Trophoblast cell (in vitro differentiated cells and primary cell): ENCODE data around the gene ACBD4.

Source experiments
- DNase-seq, 2 donors: peaks; one replicate each; pipeline ENCODE4 v3.0.0-alpha.2; 2016
- H2AFZ ChIP-seq: 2 replicates; pipeline ENCODE4 v1.6.1; 2013; ENCODE audit warnings: low read length, moderate library complexity, mild to moderate bottlenecking; ENCODE audit not compliant: insufficient read depth, poor library complexity
- H2AK5ac ChIP-seq: 2 replicates; pipeline ENCODE4 v1.6.1; 2013; ENCODE audit warnings: mild to moderate bottlenecking, low read length
- H2BK120ac ChIP-seq: 2 replicates; pipeline ENCODE4 v1.6.1; 2013; ENCODE audit warnings: low read length, mild to moderate bottlenecking, moderate library complexity; ENCODE audit not compliant: insufficient read depth, poor library complexity
- H2BK12ac ChIP-seq: 2 replicates; pipeline ENCODE4 v1.6.1; 2013; ENCODE audit warnings: mild to moderate bottlenecking, low read length, moderate library complexity
- H2BK5ac ChIP-seq: 2 replicates; pipeline ENCODE4 v1.6.1; 2013; ENCODE audit warnings: low read length, low read depth, moderate library complexity, mild to moderate bottlenecking; ENCODE audit not compliant: poor library complexity
- H3K14ac ChIP-seq: 2 replicates; pipeline ENCODE4 v1.6.1; 2013; ENCODE audit warnings: mild to moderate bottlenecking, low read length
- H3K18ac ChIP-seq: 2 replicates; pipeline ENCODE4 v1.6.1; 2013; ENCODE audit warnings: mild to moderate bottlenecking, low read length
- H3K23ac ChIP-seq: 2 replicates; pipeline ENCODE4 v1.6.1; 2013; ENCODE audit warnings: low read length
- H3K27ac ChIP-seq: 2 replicates; pipeline ENCODE4 v1.5.1; 2013; ENCODE audit warnings: low read depth, mild to moderate bottlenecking, inconsistent platforms, low read length, moderate library complexity
- H3K27me3 ChIP-seq: 2 replicates; pipeline ENCODE4 v1.6.1; 2013; ENCODE audit warnings: inconsistent platforms, mild to moderate bottlenecking, low read length, moderate library complexity; ENCODE audit not compliant: insufficient read depth
- H3K36me3 ChIP-seq, 2 experiments: 1 replicate in 1 of 2; 2 replicates in 1 of 2; pipeline ENCODE4 v1.6.1; 2013; ENCODE audit warnings: low read length in 2 of 2, mild to moderate bottlenecking in 2 of 2, moderate library complexity in 1 of 2; ENCODE audit not compliant: insufficient read depth in 2 of 2, control insufficient read depth in 1 of 2
- H3K4ac ChIP-seq: 2 replicates; pipeline ENCODE4 v1.6.1; 2013; ENCODE audit warnings: low read depth, mild to moderate bottlenecking, low read length, moderate library complexity
- H3K4me1 ChIP-seq, 2 experiments: 1 replicate in 1 of 2; 2 replicates in 1 of 2; pipeline ENCODE4 v1.6.1; 2013; ENCODE audit warnings: low read length in 2 of 2, mild to moderate bottlenecking in 2 of 2, moderate library complexity in 1 of 2; ENCODE audit not compliant: insufficient read depth in 2 of 2, control insufficient read depth in 1 of 2
- H3K4me2 ChIP-seq: 2 replicates; pipeline ENCODE4 v1.6.1; 2013; ENCODE audit warnings: inconsistent platforms, mild to moderate bottlenecking, low read length, moderate library complexity
- H3K4me3 ChIP-seq: 2 replicates; pipeline ENCODE4 v1.5.1; 2013; ENCODE audit warnings: mild to moderate bottlenecking, low read depth, low read length, inconsistent platforms
- H3K79me1 ChIP-seq: one replicate; pipeline ENCODE4 v1.6.1; 2013; ENCODE audit warnings: low read length
- H3K79me2 ChIP-seq: 2 replicates; pipeline ENCODE4 v1.6.1; 2013; ENCODE audit warnings: low read length, mild to moderate bottlenecking; ENCODE audit not compliant: control insufficient read depth, insufficient read depth, poor library complexity
- H3K9ac ChIP-seq: 2 replicates; pipeline ENCODE4 v1.6.1; 2013; ENCODE audit warnings: mild to moderate bottlenecking, low read length
- H3K9me3 ChIP-seq: 2 replicates; pipeline ENCODE4 v1.6.1; 2013; ENCODE audit warnings: low read depth, mild to moderate bottlenecking, control low read depth, inconsistent platforms, low read length; ENCODE audit not compliant: insufficient read depth
- H4K12ac ChIP-seq: 2 replicates; pipeline ENCODE4 v1.6.1; 2013; ENCODE audit warnings: low read depth, mild to moderate bottlenecking, low read length, moderate library complexity
- H4K8ac ChIP-seq: 2 replicates; pipeline ENCODE4 v1.6.1; 2013; ENCODE audit warnings: low read depth, mild to moderate bottlenecking, low read length, moderate library complexity
- H4K91ac ChIP-seq: one replicate; pipeline ENCODE4 v1.6.1; 2013; ENCODE audit warnings: low read depth, mild to moderate bottlenecking, low read length, moderate library complexity
- WGBS: extraction: QIAGEN DNeasy Blood & Tissue Kit; methylation state at CpG from one replicate; pipeline ENCODE4 v1.1.7; 2013; ENCODE audit warnings: missing lambda C conversion rate; ENCODE audit not compliant: insufficient read length, insufficient coverage; ENCODE audit errors: extremely low coverage; 5-methylcytosine and 5-hydroxymethylcytosine counted together

Gene ACBD4

GRCh38 chr17:45146592-45146889 is 11.1 kb downstream of the ACBD4 start:
- H2BK120ac ChIP-seq: peak overlapping the region; percentile 34
- no peak overlapping the region for H3K23ac ChIP-seq
- H3K36me3 ChIP-seq: no peaks in the 10 kb centered on the region
- no peak overlapping the region for H4K12ac ChIP-seq
- H3K18ac ChIP-seq: no peak overlapping the region
- H3K4ac ChIP-seq: no peak overlapping the region
- peak overlapping the region; percentile 47 for H4K8ac ChIP-seq
- peak overlapping the region; percentile 33 for H2AK5ac ChIP-seq
- no peak overlapping the region for H3K27ac ChIP-seq
- H3K4me3 ChIP-seq: no peak overlapping the region
- peak overlapping the region; percentile 36 for H3K14ac ChIP-seq
- no peak for DNase-seq
- peak overlapping the region; percentile 49 for H3K4me2 ChIP-seq
- H4K91ac ChIP-seq: peak overlapping the region; percentile 72
- H2BK12ac ChIP-seq: peak overlapping the region; percentile 19
- H3K79me1 ChIP-seq: peaks cover 35% of the 10 kb centered on the region
- no CpG with 5 or more reads among the region's 4 CpGs for WGBS
- H2BK5ac ChIP-seq: peak overlapping the region; percentile 38
- H2AFZ ChIP-seq: no peak overlapping the region
- peaks cover 16 to 24% of the 10 kb centered on the region in 2 experiments for H3K4me1 ChIP-seq
- H3K79me2 ChIP-seq: peaks cover 20% of the 10 kb centered on the region
- H3K27me3 ChIP-seq: no peaks in the 10 kb centered on the region
- H3K9ac ChIP-seq: no peak overlapping the region
- no peaks in the 10 kb centered on the region for H3K9me3 ChIP-seq

DNA sequence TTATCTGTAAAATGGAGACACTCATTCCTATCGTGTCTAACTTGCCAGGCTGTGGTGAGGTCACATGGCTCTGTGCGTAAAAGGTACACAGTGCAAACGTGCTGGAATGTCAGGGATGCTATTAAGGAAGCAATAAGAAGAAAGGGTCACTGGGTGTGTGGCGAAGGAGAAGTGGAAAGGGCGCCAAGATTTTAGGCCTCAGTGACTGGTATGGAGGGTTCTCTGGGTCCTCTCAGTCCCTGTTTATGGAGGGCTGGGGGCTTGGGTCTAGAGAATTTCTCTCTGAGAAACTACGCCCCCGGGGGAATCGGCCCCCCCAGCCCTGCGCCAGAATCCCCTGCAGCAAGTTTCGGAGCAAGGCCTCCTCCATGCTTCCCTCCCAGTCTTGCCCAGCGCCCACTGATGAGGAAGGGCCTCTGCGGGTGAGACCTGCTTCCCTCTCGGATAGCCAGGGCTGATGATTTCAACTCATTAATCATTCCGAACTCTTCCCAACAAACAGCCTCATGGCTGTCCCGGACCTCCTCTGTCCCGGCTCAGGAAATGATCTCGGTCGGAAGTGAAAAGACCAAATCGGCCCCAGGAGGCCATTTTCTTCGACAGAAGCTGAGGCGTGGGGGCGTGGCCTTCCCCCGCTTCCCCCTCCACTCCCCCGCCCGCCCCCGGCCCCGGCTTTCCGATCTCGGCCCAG is 11.5 kb downstream of the ACBD4 start:
- H4K8ac ChIP-seq: peak overlapping the region; percentile 85
- H3K4me3 ChIP-seq: peak overlapping the region; percentile 78
- no peak overlapping the region for H3K23ac ChIP-seq
- DNase-seq: peak; percentile 91 to 97
- no peaks in the 10 kb centered on the region for H3K9me3 ChIP-seq
- H3K4me2 ChIP-seq: peak overlapping the region; percentile 49
- no peaks in the 10 kb centered on the region for H3K36me3 ChIP-seq
- peak overlapping the region; percentile 95 for H3K27ac ChIP-seq
- peaks cover 35% of the 10 kb centered on the region for H3K79me1 ChIP-seq
- H2BK12ac ChIP-seq: no peak overlapping the region
- H2AK5ac ChIP-seq: peak overlapping the region; percentile 77
- peak overlapping the region; percentile 77 for H2BK120ac ChIP-seq
- peaks cover 16 to 27% of the 10 kb centered on the region in 2 experiments for H3K4me1 ChIP-seq
- WGBS: no CpG with 5 or more reads among the region's 29 CpGs
- peak overlapping the region; percentile 94 for H2BK5ac ChIP-seq
- H4K12ac ChIP-seq: peak overlapping the region; percentile 95
- H3K18ac ChIP-seq: peak overlapping the region; percentile 91
- peak overlapping the region; percentile 1 for H3K9ac ChIP-seq
- H4K91ac ChIP-seq: peak overlapping the region; percentile 92
- peak overlapping the region; percentile 67 for H3K4ac ChIP-seq
- H3K79me2 ChIP-seq: peaks cover 20% of the 10 kb centered on the region
- peak overlapping the region; percentile 88 for H3K14ac ChIP-seq
- no peaks in the 10 kb centered on the region for H3K27me3 ChIP-seq
- peak overlapping the region; percentile 67 for H2AFZ ChIP-seq

- no peak overlapping the region for H3K23ac ChIP-seq
- no peak overlapping the region for H2AK5ac ChIP-seq
- H4K91ac ChIP-seq: peak overlapping the region; percentile 92
- peak overlapping the region; percentile 41 for H3K9ac ChIP-seq
- peaks cover 16 to 27% of the 10 kb centered on the region in 2 experiments for H3K4me1 ChIP-seq
- WGBS: no CpG with 5 or more reads among the region's 38 CpGs
- no peak overlapping the region for H2BK12ac ChIP-seq
- H3K4ac ChIP-seq: peak overlapping the region; percentile 67
- no peaks in the 10 kb centered on the region for H3K36me3 ChIP-seq
- H3K27me3 ChIP-seq: no peaks in the 10 kb centered on the region
- peak overlapping the region; percentile 95 for H4K12ac ChIP-seq
- H2AFZ ChIP-seq: peak overlapping the region; percentile 67
- H3K4me3 ChIP-seq: peak overlapping the region; percentile 78
- peak overlapping the region; percentile 94 for H2BK5ac ChIP-seq
- peak; percentile 88 to 97 for DNase-seq
- H2BK120ac ChIP-seq: peak overlapping the region; percentile 77
- H3K79me2 ChIP-seq: peaks cover 20% of the 10 kb centered on the region
- peak overlapping the region; percentile 95 for H3K27ac ChIP-seq
- H3K79me1 ChIP-seq: peaks cover 35% of the 10 kb centered on the region
- H4K8ac ChIP-seq: peak overlapping the region; percentile 85
- peak overlapping the region; percentile 88 for H3K14ac ChIP-seq
- H3K18ac ChIP-seq: peak overlapping the region; percentile 91
- H3K4me2 ChIP-seq: peak overlapping the region; percentile 49
- H3K9me3 ChIP-seq: no peaks in the 10 kb centered on the region
These were observed 12.2 kb downstream of the ACBD4 start for GRCh38 chr17:45147581-45148182.

GRCh38 chr17:45148183-45149036 is 12.9 kb downstream of the ACBD4 start, which contains the start of gene HEXIM1:
Gene HEXIM1, plus strand, starts transcription at chr17:45148475. Its CDS starts 716 bp downstream, at chr17:45149191.
- H2AFZ ChIP-seq: peak within 1 kb of the TSS; percentile 67
- peaks cover 35% of the 10 kb centered on the region for H3K79me1 ChIP-seq
- peaks cover 16 to 27% of the 10 kb centered on the region in 2 experiments for H3K4me1 ChIP-seq
- peak within 1 kb of the TSS; percentile 34 for H2AK5ac ChIP-seq
- H2BK120ac ChIP-seq: peak within 1 kb of the TSS; percentile 81
- H3K36me3 ChIP-seq: no peaks in the 10 kb centered on the region
- peak within 1 kb of the TSS; percentile 75 for H3K4ac ChIP-seq
- H3K4me3 ChIP-seq: peak within 1 kb of the TSS; percentile 90
- peak within 1 kb of the TSS; percentile 88 for H3K4me2 ChIP-seq
- H3K14ac ChIP-seq: peak within 1 kb of the TSS; percentile 93
- H3K79me2 ChIP-seq: peaks cover 20% of the 10 kb centered on the region
- peak within 1 kb of the TSS; percentile 31 for H2BK12ac ChIP-seq
- WGBS: no CpG with 5 or more reads among the region's 58 CpGs
- H3K9ac ChIP-seq: peak within 1 kb of the TSS; percentile 85
- peak within 1 kb of the TSS; percentile 92 for H4K91ac ChIP-seq
- H3K9me3 ChIP-seq: no peaks in the 10 kb centered on the region
- H2BK5ac ChIP-seq: peak within 1 kb of the TSS; percentile 94
- no peak within 1 kb of the TSS for H3K23ac ChIP-seq
- peak within 1 kb of the TSS; percentile 95 for H4K12ac ChIP-seq
- H4K8ac ChIP-seq: peak within 1 kb of the TSS; percentile 85
- H3K27ac ChIP-seq: peak within 1 kb of the TSS; percentile 95
- H3K18ac ChIP-seq: peak within 1 kb of the TSS; percentile 95
- DNase-seq: peak; percentile 100
- no peaks in the 10 kb centered on the region for H3K27me3 ChIP-seq
